K562 (cell line): ENCODE results near the gene CA7. TPM values are rescaled to one million over a fixed set of nuclear protein-coding genes. Genes with fewer than 3 reads are reported as not detected.

Experiments
- ATAC-seq: fragments of 200-7000 bp; cut with Tn5 transposase; 3 replicates; pipeline ENCODE4 v1.9.1; 2020; ENCODE audit warnings: moderate library complexity
- BruUV-seq: library from RNA; stranded (reverse); fragments of 400-500 nt; replicated peaks from 2 replicates; lab custom pipeline; 2021; lab: Mats Ljungman, UMichigan
- CTCF ChIA-PET: fragments of 300-600 bp; formaldehyde crosslinking; extraction: SDS; loops from one replicate; lab custom pipeline; 2021; ENCODE audit warnings: low intra/inter-chr PET ratio; lab: Yijun Ruan, JAX
- POLR2A ChIA-PET: fragments of 300-600, 350-650 bp; sonication (Branson Sonifier 250); formaldehyde crosslinking; extraction: SDS; loops from one replicate; lab custom pipeline; 2021; ENCODE audit warnings: antibody characterized with exemption, inconsistent platforms; lab: Yijun Ruan, JAX
- DNase-seq, 4 experiments: peaks; one replicate each; pipeline versions ENCODE4 v3.0.0 to v3.0.0-alpha.2; 2011 to 2018; ENCODE audit warnings: low spot score in 3 of 4, mixed read lengths in 3 of 4; ENCODE audit errors: extremely low read depth in 1 of 4
- FAIRE-seq: peaks from 2 replicates; lab custom pipeline; 2011; peaks lifted over from hg19 to GRCh38; lab: Jason Lieb, UNC
- H2AFZ ChIP-seq: 2 replicates; pipeline ENCODE4 v1.6.0; 2011; ENCODE audit warnings: low read depth, low read length, control low read depth, inconsistent platforms
- H3K27ac ChIP-seq: fragments of 200-600 bp; 3 replicates; pipeline ENCODE4 v1.8.0; 2011; ENCODE audit warnings: low read depth, mild to moderate bottlenecking, control low read depth, inconsistent platforms, low read length, moderate library complexity, mixed read lengths; ENCODE audit errors: extremely low read depth
- H3K27me3 ChIP-seq, 2 experiments: fragments of 300-600 bp in 1 of 2; 2 replicates in 1 of 2; 3 replicates in 1 of 2; pipeline versions ENCODE4 v1.6.0 to v1.8.0; 2011; ENCODE audit warnings: inconsistent platforms in 2 of 2, low read length in 2 of 2, mild to moderate bottlenecking in 1 of 2, mixed read lengths in 1 of 2, moderate library complexity in 1 of 2; ENCODE audit not compliant: control insufficient read depth in 2 of 2, insufficient read depth in 2 of 2
- H3K36me3 ChIP-seq: fragments of 300-600 bp; 3 replicates; pipeline ENCODE4 v1.8.0; 2011; ENCODE audit warnings: mild to moderate bottlenecking, low read length, inconsistent platforms; ENCODE audit not compliant: control insufficient read depth, insufficient read depth
- H3K4me1 ChIP-seq, 2 experiments: fragments of 200-600 bp in 1 of 2; replicated peaks in 1 of 2; 2 replicates in 1 of 2; 3 replicates in 1 of 2; pipeline versions ENCODE4 v1.5.1 to v1.8.0; 2011; ENCODE audit warnings: inconsistent platforms in 2 of 2, low read length in 2 of 2, mild to moderate bottlenecking in 1 of 2, mixed read lengths in 1 of 2, moderate library complexity in 1 of 2; ENCODE audit not compliant: control insufficient read depth in 2 of 2, insufficient read depth in 2 of 2
- H3K4me2 ChIP-seq: 2 replicates; pipeline ENCODE4 v1.6.1; 2011; ENCODE audit warnings: low read length, control low read depth, inconsistent platforms, mixed read lengths; ENCODE audit not compliant: insufficient read depth
- H3K4me3 ChIP-seq: fragments of 200-600 bp; sonication (generic), shearing (Covaris generic); 2 replicates; pipeline ENCODE4 v1.5.1; 2016; ENCODE audit warnings: control low read depth, inconsistent platforms
- H3K79me2 ChIP-seq: fragments of 200-600 bp; 3 replicates; pipeline ENCODE4 v1.8.0; 2011; ENCODE audit warnings: low read length, inconsistent platforms; ENCODE audit not compliant: control insufficient read depth, insufficient read depth
- H3K9ac ChIP-seq, 2 experiments: 2 replicates each; pipeline versions ENCODE4 v1.6.0 to v1.6.1; 2011; ENCODE audit warnings: low read depth in 2 of 2, low read length in 2 of 2, control low read depth in 1 of 2, inconsistent platforms in 1 of 2, mild to moderate bottlenecking in 1 of 2, mixed read lengths in 1 of 2; ENCODE audit not compliant: insufficient read depth in 1 of 2
- H3K9me1 ChIP-seq: one replicate; pipeline ENCODE4 v1.6.0; 2011; ENCODE audit warnings: inconsistent platforms, mild to moderate bottlenecking, low read length, moderate library complexity; ENCODE audit not compliant: control insufficient read depth, insufficient read depth
- H3K9me3 ChIP-seq: replicated peaks from 2 replicates; pipeline ENCODE4 v1.5.1; 2011; ENCODE audit warnings: low read depth, low read length, inconsistent platforms; ENCODE audit not compliant: control insufficient read depth, insufficient read depth
- H4K20me1 ChIP-seq: replicated peaks from 2 replicates; pipeline ENCODE4 v1.6.1; 2011; ENCODE audit warnings: low read length, inconsistent platforms, mixed read lengths; ENCODE audit not compliant: control insufficient read depth, insufficient read depth
- EGR1 ChIP-seq: fragments of 450-650 bp; conservative IDR thresholded peaks from 2 replicates; pipeline ENCODE4 v1.6.1; 2017; ENCODE audit warnings: mild to moderate bottlenecking
- ESRRA ChIP-seq: fragments of 450-650 bp; IDR thresholded peaks from 2 replicates; pipeline ENCODE4 v1.6.1; 2014; ENCODE audit warnings: low read depth, mild to moderate bottlenecking, moderate library complexity, borderline replicate concordance
- FOXO4 ChIP-seq: fragments of 450-650 bp; formaldehyde crosslinking; IDR thresholded peaks from 2 replicates; pipeline ENCODE4 v1.4.0; 2020; ENCODE audit warnings: mild to moderate bottlenecking, moderate library complexity
- IFI16 ChIP-seq: fragments of 250-450 bp; sonication (Bioruptor Pico); IDR thresholded peaks from 2 replicates; pipeline ENCODE4 v2.1.2; 2022; ENCODE audit warnings: mild to moderate bottlenecking, inconsistent platforms
- SNIP1 ChIP-seq: fragments of 450-650 bp; IDR thresholded peaks from 2 replicates; pipeline ENCODE4 v1.7.1; 2017; ENCODE audit warnings: low read depth, mild to moderate bottlenecking
- SOX6 ChIP-seq: fragments of 450-650 bp; IDR thresholded peaks from 2 replicates; pipeline ENCODE4 v1.6.1; 2014; ENCODE audit warnings: mild to moderate bottlenecking
- VEZF1 ChIP-seq: fragments of 200-800 bp; sonication (Bioruptor generic); IDR thresholded peaks from 2 replicates; pipeline ENCODE4 v1.6.1; 2017; ENCODE audit warnings: missing genetic modification characterization, missing compliant biosample characterization
- ZNF184 ChIP-seq: sonication (generic); formaldehyde crosslinking; IDR thresholded peaks from 2 replicates; pipeline ENCODE4 v1.5.0; 2020; ENCODE audit warnings: missing genetic modification reagents
- ZNF217 ChIP-seq: sonication (generic); formaldehyde crosslinking; IDR thresholded peaks from 2 replicates; pipeline ENCODE4 v1.8.0; 2022; ENCODE audit warnings: mild to moderate bottlenecking, missing genetic modification reagents
- WGBS: fragments of 100-300 bp; shearing (Covaris generic); methylation state at CpG from one replicate; pipeline ENCODE4 v1.1.6; 2016; ENCODE audit warnings: low coverage, mixed read lengths; ENCODE audit not compliant: insufficient coverage; ENCODE audit errors: missing lambda C conversion rate; 5-methylcytosine and 5-hydroxymethylcytosine counted together
- in situ Hi-C: fragments of 300-500 bp; cut with MboI; formaldehyde crosslinking; loops from 4 replicates; pipeline ENCODE4 v1.15.0; 2018; ENCODE audit warnings: inconsistent platforms, mixed read lengths
- intact Hi-C: fragments of 100-400 bp; cut with micrococcal nuclease; formaldehyde crosslinking; loops from 2 replicates; pipeline ENCODE4 v1.14.2; 2022
- polyA plus RNA-seq, 8 experiments: library from polyadenylated mRNA; depleted of rRNA in 4 of 8; stranded (reverse) in 5 of 8; unstranded in 3 of 8; fragments of >200 nt; fragmentation: Nextera tagmentation in 2 of 8; fragmentation: Illumina TruSeq in 1 of 8; extraction: Ambion mirVana in 2 of 8; extraction: Trizol in 1 of 8; gene quantifications; 2 replicates each; pipeline versions ENCODE4 v1.2.1 to v1.2.3, GENCODE V29; 2011 to 2014; ENCODE audit warnings: inconsistent platforms in 1 of 8, missing spikeins in 1 of 8
- total RNA-seq, 7 experiments: library from RNA; depleted of rRNA in 6 of 7; stranded (reverse); fragments of >200 nt in 6 of 7; fragmentation: Illumina TruSeq in 2 of 7; extraction: Trizol in 2 of 7; gene quantifications; 2 replicates each; pipeline versions ENCODE4 v1.2.1 to v1.2.3, GENCODE V29; 2011 to 2021; ENCODE audit warnings: low replicate concordance in 1 of 7

CA7 gene
- total and polyA plus RNA-seq, 9 of the 15 experiments (the other 6 are each of a cell fraction or from before 2014, with no cell fraction given) = 0.03 to 0.07 (median 0.05) TPM; not detected in 5

DNA sequence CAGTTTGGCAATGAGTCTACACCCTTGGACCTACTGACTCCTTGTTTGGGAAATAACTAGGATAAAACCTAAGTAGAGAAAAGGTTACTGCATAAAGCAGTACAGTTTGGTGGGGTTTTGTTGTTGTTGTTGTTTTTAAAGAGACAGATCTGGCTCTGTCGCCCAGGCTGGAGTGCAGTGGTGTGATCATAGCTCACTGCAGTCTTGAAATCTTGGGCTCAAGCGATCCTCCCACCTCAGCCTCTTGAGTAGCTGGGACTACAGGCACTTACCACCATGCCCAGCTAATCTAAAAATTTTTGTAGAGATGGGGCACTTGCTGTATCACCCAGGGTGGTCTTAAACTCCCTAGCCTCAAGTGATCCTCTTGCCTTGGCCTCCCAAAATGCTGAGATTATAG lies 37.3 kb downstream of the CA7 start:
- H3K4me2 ChIP-seq = peak overlapping the region; percentile 85
- CTCF ChIA-PET = no interaction called here
- no peaks in the 10 kb centered on the region; the same call in none of the 2 replicates for H4K20me1 ChIP-seq
- H3K27me3 ChIP-seq = no peaks in the 10 kb centered on the region
- ATAC-seq (no peak), DNase-seq (no peak), FAIRE-seq (no peak)
- H3K9ac ChIP-seq = peak overlapping the region; percentile 26 to 54; a peak in 1 of 4 replicates
- peaks cover 37% of the 10 kb centered on the region for H3K36me3 ChIP-seq
- WGBS = 3% methylated on average over 2 of the region's 2 CpGs
- POLR2A ChIA-PET = interaction anchor here (0.6 to 2.0 kb wide), 7 partner anchors 9 to 130 kb away, joined by 3 to 9 read pairs (median 4); partner anchors contain the start of gene DYNC1LI2
- in situ Hi-C loops (no loop called here), intact Hi-C loops (no loop called here)
- H3K9me3 ChIP-seq = no peaks in the 10 kb centered on the region
- H3K4me1 ChIP-seq = peaks cover 22 to 40% of the 10 kb centered on the region in 2 experiments
- H2AFZ ChIP-seq = no peak overlapping the region
- peak overlapping the region; percentile 25; the same call in 1 of the 2 replicates for H3K4me3 ChIP-seq
- TF ChIP-seq FOXO4 (CRISPR knock-in tag) (no peak), EGR1 (no peak), ESRRA (no peak), VEZF1 (CRISPR knock-in tag) (0 out of 2 replicates have a peak, but pooled peaks have one; percentile 24), SNIP1 (no peak), SOX6 (no peak), ZNF217 (CRISPR knock-in tag) (no peak), ZNF184 (CRISPR knock-in tag) (no peak), IFI16 (CRISPR knock-in tag) (no peak)
- no peaks in the 10 kb centered on the region for H3K9me1 ChIP-seq
- H3K27ac ChIP-seq = no peak overlapping the region; the same call in 2 of the 3 replicates
- no TSS peak for BruUV-seq
- H3K79me2 ChIP-seq = peaks cover 20% of the 10 kb centered on the region
